SH-SY5Y (cell line): ENCODE data around the gene RIOX2.

ENCODE experiments used
- GATA2 ChIP-seq: IDR thresholded peaks from 2 replicates; pipeline ENCODE4 v1.6.1; 2011; ENCODE audit warnings: mild to moderate bottlenecking, low read depth, low read length
- GATA3 ChIP-seq: IDR thresholded peaks from 2 replicates; pipeline ENCODE4 v1.6.1; 2011; ENCODE audit warnings: low read depth, mild to moderate bottlenecking, low read length, moderate library complexity

- TF ChIP-seq GATA2 (no peak), GATA3 (no peak)
Measured at GRCh38 chr3:98014268-98014585, 42.0 kb upstream of the RIOX2 start.
